GM12878 (cell line): ENCODE data around the gene AGAP1. TPM values are rescaled to one million over a fixed set of nuclear protein-coding genes. Genes with fewer than 3 reads are reported as not detected.

Experiments used
- ATAC-seq: fragments of 200-7000 bp; cut with Tn5 transposase; 3 replicates; pipeline ENCODE4 v1.9.1; 2020; ENCODE audit warnings: mild to moderate bottlenecking, moderate library complexity
- BruUV-seq: library from RNA; stranded (reverse); fragments of 400-500 nt; replicated peaks from 2 replicates; lab custom pipeline; 2021; lab: Mats Ljungman, UMichigan
- CTCF ChIA-PET: fragments of 300-600 bp; sonication (Branson Sonifier 250); formaldehyde crosslinking; extraction: SDS; loops from one replicate; lab custom pipeline; 2021; ENCODE audit warnings: inconsistent platforms; lab: Yijun Ruan, JAX
- POLR2A ChIA-PET: fragments of 350-600 bp; formaldehyde crosslinking; extraction: SDS; loops from one replicate; lab custom pipeline; 2021; ENCODE audit warnings: inconsistent platforms; lab: Charles Lee
- RAD21 ChIA-PET: fragments of 300-600 bp; sonication (Branson Sonifier 250); formaldehyde crosslinking; loops from one replicate; lab custom pipeline; 2023; ENCODE audit warnings: antibody characterized with exemption; ENCODE audit not compliant: unreplicated experiment; lab: Charles Lee
- SMC1A ChIA-PET: fragments of 300-600 bp; sonication (Branson Sonifier 250); formaldehyde crosslinking; loops from one replicate; lab custom pipeline; 2023; ENCODE audit not compliant: unreplicated experiment, uncharacterized antibody; lab: Charles Lee
- DNase-seq: peaks from one replicate; pipeline ENCODE4 v3.0.0-alpha.2; 2011; ENCODE audit warnings: low read depth, low spot score
- FAIRE-seq: peaks from 3 replicates; lab custom pipeline; 2011; peaks lifted over from hg19 to GRCh38; lab: Jason Lieb, UNC
- H2AFZ ChIP-seq: 2 replicates; pipeline ENCODE4 v1.6.0; 2011; ENCODE audit warnings: low read depth, low read length, control low read depth; ENCODE audit not compliant: control insufficient read depth
- H3K27ac ChIP-seq: 2 replicates; pipeline ENCODE4 v1.5.1; 2011; ENCODE audit warnings: control low read depth; ENCODE audit not compliant: control insufficient read depth, insufficient read depth
- H3K27me3 ChIP-seq, 2 experiments: replicated peaks in 1 of 2; 2 replicates each; pipeline versions ENCODE4 v1.6.0 to v1.6.1; 2011; ENCODE audit warnings: low read length in 1 of 2; ENCODE audit not compliant: control insufficient read depth in 2 of 2, insufficient read depth in 2 of 2
- H3K36me3 ChIP-seq, 2 experiments: 2 replicates each; pipeline ENCODE4 v1.5.1; 2011; ENCODE audit warnings: low read length in 1 of 2; ENCODE audit not compliant: control insufficient read depth in 2 of 2, insufficient read depth in 2 of 2
- H3K4me1 ChIP-seq: 2 replicates; pipeline ENCODE4 v1.6.1; 2011; ENCODE audit warnings: mild to moderate bottlenecking, low read length, moderate library complexity, mixed read lengths; ENCODE audit not compliant: control insufficient read depth, insufficient read depth
- H3K4me2 ChIP-seq: 2 replicates; pipeline ENCODE4 v1.6.0; 2011; ENCODE audit warnings: control low read depth; ENCODE audit not compliant: control insufficient read depth, insufficient read depth
- H3K4me3 ChIP-seq: fragments of 200-600 bp; sonication (generic); 2 replicates; pipeline ENCODE4 v1.5.1; 2016
- H3K79me2 ChIP-seq: 2 replicates; pipeline ENCODE4 v1.6.0; 2011; ENCODE audit warnings: low read length; ENCODE audit not compliant: control insufficient read depth, insufficient read depth
- H3K9ac ChIP-seq: 2 replicates; pipeline ENCODE4 v1.8.0; 2011; ENCODE audit warnings: low read length, control low read depth, mixed read lengths; ENCODE audit not compliant: control insufficient read depth, insufficient read depth
- H3K9me3 ChIP-seq: replicated peaks from 3 replicates; pipeline ENCODE4 v1.5.1; 2011; ENCODE audit warnings: mild to moderate bottlenecking, low read length; ENCODE audit not compliant: control insufficient read depth, insufficient read depth
- H4K20me1 ChIP-seq: 2 replicates; pipeline ENCODE4 v1.6.0; 2011; ENCODE audit not compliant: control insufficient read depth, insufficient read depth
- CHD1 ChIP-seq: IDR thresholded peaks from 2 replicates; pipeline ENCODE4 v1.6.1; 2012; ENCODE audit warnings: low read depth, low read length, improper control_type of control experiment
- CHD4 ChIP-seq: fragments of 200-600 bp; sonication (generic); IDR thresholded peaks from 2 replicates; pipeline ENCODE4 v1.6.1; 2016; ENCODE audit warnings: mild to moderate bottlenecking
- GABPA ChIP-seq: IDR thresholded peaks from 2 replicates; pipeline ENCODE4 v1.6.1; 2014; ENCODE audit warnings: antibody characterized with exemption, low read depth, mild to moderate bottlenecking, inconsistent platforms
- HCFC1 ChIP-seq: fragments of 150-350 bp; IDR thresholded peaks from 2 replicates; pipeline ENCODE4 v1.6.1; 2014; ENCODE audit warnings: low read length
- MLLT1 ChIP-seq: fragments of 450-650 bp; IDR thresholded peaks from 2 replicates; pipeline ENCODE4 v1.6.1; 2016; ENCODE audit warnings: mild to moderate bottlenecking
- POLR2A ChIP-seq: IDR thresholded peaks from 2 replicates; pipeline ENCODE4 v1.6.1; 2011; ENCODE audit warnings: low read depth, mild to moderate bottlenecking, low read length
- PRDM15 ChIP-seq: fragments of 450-650 bp; formaldehyde crosslinking; IDR thresholded peaks from 2 replicates; pipeline ENCODE4 v1.4.0; 2020; ENCODE audit warnings: mild to moderate bottlenecking, moderate library complexity
- RAD21 ChIP-seq: IDR thresholded peaks from 2 replicates; pipeline ENCODE4 v1.6.1; 2011; ENCODE audit warnings: mild to moderate bottlenecking, low read depth, low read length, moderate library complexity; ENCODE audit not compliant: insufficient read depth
- SREBF2 ChIP-seq: IDR thresholded peaks from 2 replicates; pipeline ENCODE4 v1.6.1; 2012; ENCODE audit warnings: mild to moderate bottlenecking, low read length
- TAF1 ChIP-seq: IDR thresholded peaks from 2 replicates; pipeline ENCODE4 v1.6.1; 2011; ENCODE audit warnings: mild to moderate bottlenecking, low read depth, low read length, borderline replicate concordance
- TCF3 ChIP-seq: IDR thresholded peaks from 2 replicates; pipeline ENCODE4 v1.6.1; 2012; ENCODE audit warnings: low read depth, mild to moderate bottlenecking, low read length, borderline replicate concordance; ENCODE audit not compliant: insufficient read depth
- ZBTB11 ChIP-seq: fragments of 450-650 bp; formaldehyde crosslinking; IDR thresholded peaks from 2 replicates; pipeline ENCODE4 v1.5.0; 2022; ENCODE audit warnings: mild to moderate bottlenecking, missing genetic modification characterization
- ZNF24 ChIP-seq: fragments of 450-650 bp; IDR thresholded peaks from 2 replicates; pipeline ENCODE4 v1.6.1; 2017; ENCODE audit warnings: antibody characterized with exemption, mild to moderate bottlenecking
- ZZZ3 ChIP-seq: IDR thresholded peaks from 2 replicates; pipeline ENCODE4 v1.6.1; 2011; ENCODE audit warnings: low read depth; ENCODE audit not compliant: control insufficient read depth, insufficient read length
- WGBS: methylation state at CpG from one replicate; pipeline ENCODE4 v1.1.6; 2016; ENCODE audit warnings: low lambda C conversion rate; ENCODE audit not compliant: insufficient replicate concordance, insufficient coverage; ENCODE audit errors: missing lambda C conversion rate; 5-methylcytosine and 5-hydroxymethylcytosine counted together
- in situ Hi-C: fragments of 300-500 bp; cut with MboI; formaldehyde crosslinking; loops from 9 replicates; pipeline ENCODE4 v1.14.3; 2018; ENCODE audit warnings: mixed read lengths
- intact Hi-C: fragments of 100-400 bp; cut with micrococcal nuclease; formaldehyde crosslinking; loops from one replicate; pipeline ENCODE4 v1.14.2; 2022; ENCODE audit not compliant: unreplicated experiment
- polyA plus RNA-seq, 11 experiments: library from polyadenylated mRNA; depleted of rRNA in 4 of 11; unstranded in 6 of 11; stranded (reverse) in 5 of 11; fragments of >200 nt; fragmentation: Nextera tagmentation in 4 of 11; fragmentation: Illumina TruSeq in 1 of 11; extraction: Ambion mirVana in 4 of 11; extraction: Trizol in 1 of 11; gene quantifications; 1 replicate in 1 of 11; 2 replicates in 10 of 11; pipeline versions ENCODE4 v1.2.1 to v1.2.3, GENCODE V29; 2011 to 2016; ENCODE audit warnings: inconsistent platforms in 2 of 11, missing spikeins in 2 of 11, low read depth in 1 of 11
- total RNA-seq, 4 experiments: library from RNA; depleted of rRNA in 3 of 4; stranded (reverse); fragments of >200 nt in 3 of 4; fragmentation: Illumina TruSeq in 1 of 4; extraction: Trizol in 1 of 4; gene quantifications; 2 replicates each; pipeline versions ENCODE4 v1.2.1 to v1.2.3, GENCODE V29; 2013 to 2021

Gene AGAP1
- total and polyA plus RNA-seq, 10 of the 15 experiments (the other 5 are each of a cell fraction or from before 2014, with no cell fraction given), result 0.05 to 0.15 (median 0.06) TPM; not detected in 7

- TF ChIP-seq GABPA, result no peak
- no peak for TF ChIP-seq POLR2A
- no peak for TF ChIP-seq RAD21
- no peak for TF ChIP-seq TCF3
- no peak for TF ChIP-seq HCFC1
- no peak for TF ChIP-seq CHD1
- no peak for TF ChIP-seq PRDM15
Measured at GRCh38 chr2:236107536-236107935, 613.7 kb downstream of the AGAP1 start (continued).

- Histone ChIP-seq H3K9ac (no peak overlapping the region), H2AFZ (no peak overlapping the region), H3K9me3 (no peaks in the 10 kb centered on the region), H3K79me2 (no peaks in the 10 kb centered on the region), H3K4me1 (no peaks in the 10 kb centered on the region), H3K27me3 (no peaks in the 10 kb centered on the region; a peak in 1 of 4 replicates), H3K4me2 (no peak overlapping the region), H3K36me3 (no peaks in the 10 kb centered on the region), H3K4me3 (no peak overlapping the region), H4K20me1 (no peaks in the 10 kb centered on the region), H3K27ac (no peak overlapping the region)
- 19% methylated on average over 20 of the region's 20 CpGs for WGBS
- no peak for FAIRE-seq
- ChIA-PET CTCF (no interaction called here), SMC1A (no interaction called here), POLR2A (no interaction called here), RAD21 (no interaction called here)
- no peak for ATAC-seq
- in situ Hi-C loops (no loop called here), intact Hi-C loops (no loop called here)
- BruUV-seq, result no TSS peak
- DNase-seq, result no peak
- TF ChIP-seq SREBF2 (no peak), ZZZ3 (no peak), MLLT1 (no peak), ZBTB11 (CRISPR knock-in tag) (no peak), TAF1 (no peak), GABPA (no peak), ZNF24 (no peak), CHD4 (no peak)
Measured at GRCh38 chr2:236107942-236108625, 614.2 kb downstream of the AGAP1 start.
